ENCODE results near the gene KRT3. TPM values are rescaled to one million over a fixed set of nuclear protein-coding genes. Genes with fewer than 3 reads are reported as not detected.

KRT3 gene
- polyA plus RNA-seq, 3 donors = not detected

DNA sequence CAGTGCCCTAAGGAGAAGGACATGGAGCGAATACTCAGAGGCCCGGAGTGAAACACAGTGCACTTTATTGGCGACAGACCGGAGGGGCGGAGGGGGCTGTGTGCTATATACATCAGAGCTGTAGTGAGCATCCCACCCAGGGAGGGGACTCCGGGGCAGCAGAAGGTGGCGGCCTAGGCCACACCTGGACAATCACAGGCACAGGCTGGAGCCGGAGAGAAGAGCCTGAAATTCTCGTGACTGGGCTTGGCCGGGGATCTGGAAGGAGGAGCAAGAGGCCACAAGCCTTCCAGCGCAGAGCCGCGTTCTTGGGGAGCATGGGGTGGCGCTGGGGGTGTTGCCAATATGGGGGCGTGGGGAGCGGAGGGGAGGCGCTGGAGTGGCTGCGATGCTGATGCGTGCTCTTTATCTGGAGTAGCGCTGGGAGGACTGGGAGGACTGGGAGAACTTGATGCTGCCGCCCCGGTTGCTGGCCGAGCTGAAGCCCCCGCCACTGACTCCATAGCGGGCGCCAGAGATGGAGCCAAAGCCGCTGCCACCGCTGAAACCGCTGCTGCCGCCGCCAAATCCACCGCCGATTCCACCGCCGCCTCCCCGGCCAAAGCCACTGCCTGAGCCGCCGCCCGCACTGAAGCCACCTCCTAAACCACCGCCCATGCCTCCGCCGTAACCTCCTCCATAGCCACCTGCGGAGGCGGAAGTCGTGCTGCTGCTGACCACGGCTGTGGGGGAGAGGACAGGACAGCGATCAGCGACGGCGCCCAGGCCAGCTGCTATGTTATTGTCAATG is 6.1 kb downstream of the KRT3 start:
- peak overlapping the region in 1 of 2 donors; percentile 74 for H3K4me3 Mint-ChIP-seq
- Histone ChIP-seq H3K36me3 (replicated peaks in 1 of 2; ENCODE audit: control insufficient read depth in 1 of 2, insufficient read depth in 2 of 2, low read length in 2 of 2) (no peaks in the 10 kb centered on the region), H3K4me1 (ENCODE audit: control insufficient read depth in 1 of 2, insufficient read depth in 2 of 2, low read length in 2 of 2) (no peaks in the 10 kb centered on the region), H3K9ac (ENCODE audit: insufficient read depth, low read length, poor library complexity, severe bottlenecking) (no peak overlapping the region), H3K27me3 (ENCODE audit: control insufficient read depth in 2 of 2, insufficient read depth in 2 of 2, low read length in 2 of 2) (peaks cover 6 to 19% of the 10 kb centered on the region in 2 donors), H3K9me3 (replicated peaks in 1 of 2; ENCODE audit: control insufficient read depth in 1 of 2, insufficient read depth in 1 of 2, low read length in 2 of 2) (no peaks in the 10 kb centered on the region), H2AFZ (ENCODE audit: insufficient read depth, low read depth, low read length, poor library complexity, severe bottlenecking) (no peak overlapping the region), H3K4me3 (replicated peaks in 1 of 3; ENCODE audit: low read depth in 2 of 3, low read length in 3 of 3) (no peak overlapping the region), H3K79me2 (ENCODE audit: insufficient read depth, low read length) (no peaks in the 10 kb centered on the region), H3K4me2 (replicated peaks; ENCODE audit: extremely low read depth, low read length, poor library complexity, severe bottlenecking) (no peak overlapping the region), H4K20me1 (ENCODE audit: insufficient read depth, low read length) (no peaks in the 10 kb centered on the region), H3K27ac (ENCODE audit: low read depth in 1 of 2, low read length in 2 of 2) (no peak overlapping the region)
- peaks cover 0 to 6% (median 0%) of the 10 kb centered on the region in 7 donors for H3K9me3 Mint-ChIP-seq
- intact Hi-C loops (cut with micrococcal nuclease) = no loop called here
- peaks cover 5% of the 10 kb centered on the region for H3K4me1 Mint-ChIP-seq
- peaks cover 30 to 40% (median 30%) of the 10 kb centered on the region in 3 donors for H3K27me3 Mint-ChIP-seq (ENCODE audit: low read depth in 3 of 3)
- no peaks in the 10 kb centered on the region for H3K36me3 Mint-ChIP-seq
- WGBS (ENCODE audit: insufficient coverage) = 26% methylated on average over 43 of the region's 50 CpGs
- TF ChIP-seq, protein P1, sequence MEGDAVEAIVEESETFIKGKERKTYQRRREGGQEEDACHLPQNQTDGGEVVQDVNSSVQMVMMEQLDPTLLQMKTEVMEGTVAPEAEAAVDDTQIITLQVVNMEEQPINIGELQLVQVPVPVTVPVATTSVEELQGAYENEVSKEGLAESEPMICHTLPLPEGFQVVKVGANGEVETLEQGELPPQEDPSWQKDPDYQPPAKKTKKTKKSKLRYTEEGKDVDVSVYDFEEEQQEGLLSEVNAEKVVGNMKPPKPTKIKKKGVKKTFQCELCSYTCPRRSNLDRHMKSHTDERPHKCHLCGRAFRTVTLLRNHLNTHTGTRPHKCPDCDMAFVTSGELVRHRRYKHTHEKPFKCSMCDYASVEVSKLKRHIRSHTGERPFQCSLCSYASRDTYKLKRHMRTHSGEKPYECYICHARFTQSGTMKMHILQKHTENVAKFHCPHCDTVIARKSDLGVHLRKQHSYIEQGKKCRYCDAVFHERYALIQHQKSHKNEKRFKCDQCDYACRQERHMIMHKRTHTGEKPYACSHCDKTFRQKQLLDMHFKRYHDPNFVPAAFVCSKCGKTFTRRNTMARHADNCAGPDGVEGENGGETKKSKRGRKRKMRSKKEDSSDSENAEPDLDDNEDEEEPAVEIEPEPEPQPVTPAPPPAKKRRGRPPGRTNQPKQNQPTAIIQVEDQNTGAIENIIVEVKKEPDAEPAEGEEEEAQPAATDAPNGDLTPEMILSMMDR (IDR thresholded peaks at IDR 0.05) = no peak
- DNase-seq = no peak
- H3K27ac Mint-ChIP-seq = peak overlapping the region in 1 of 7 donors; percentile 55

DNA sequence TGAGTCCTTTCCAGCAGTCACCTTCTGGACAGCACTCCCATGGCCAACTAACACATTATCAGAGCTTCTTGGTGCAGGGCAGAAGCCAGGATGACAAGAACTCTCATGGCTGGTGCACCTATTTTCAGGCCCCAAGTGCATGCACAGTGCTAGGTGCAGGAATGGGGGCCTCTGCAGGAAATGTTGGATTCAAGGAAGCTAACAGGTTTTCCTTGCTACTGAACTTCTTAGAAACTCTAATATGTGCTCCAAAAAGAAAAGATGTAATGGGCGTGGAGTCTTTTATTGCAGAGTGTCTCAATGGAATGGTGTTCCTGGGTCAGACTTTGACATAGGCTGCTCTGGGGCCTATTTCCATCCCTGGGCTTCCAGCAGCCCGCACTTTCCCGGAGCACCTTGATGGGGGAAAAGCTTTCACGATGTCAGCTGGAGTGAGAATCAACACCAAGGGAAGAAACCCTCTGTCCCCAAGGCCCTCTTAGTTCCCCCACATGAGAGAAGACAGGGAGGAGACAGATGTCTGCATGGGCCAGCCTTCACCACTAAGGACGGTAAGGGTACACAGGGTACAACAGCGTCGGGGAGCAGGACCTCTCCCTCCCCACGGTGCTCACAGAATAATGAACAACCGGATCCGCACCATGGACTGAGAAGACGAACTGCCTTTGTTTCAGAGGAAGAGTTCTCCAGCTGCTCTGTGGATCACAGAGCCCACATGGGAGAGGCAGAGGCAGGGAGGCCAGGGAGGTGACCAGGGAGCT is 6.9 kb downstream of the KRT3 start:
- no peak overlapping the region for H3K27ac Mint-ChIP-seq
- 93% methylated on average over 7 of the region's 11 CpGs for WGBS (ENCODE audit: insufficient coverage)
- H3K9me3 ChIP-seq (replicated peaks in 1 of 2; ENCODE audit: control insufficient read depth in 1 of 2, insufficient read depth in 1 of 2, low read length in 2 of 2) = no peaks in the 10 kb centered on the region

More for the DNA sequence above, 6.9 kb downstream of the KRT3 start:
- Mint-ChIP-seq H3K36me3 (no peaks in the 10 kb centered on the region), H3K9me3 (peaks cover 0 to 6% (median 0%) of the 10 kb centered on the region in 7 donors), H3K4me1 (peaks cover 5% of the 10 kb centered on the region), H3K27me3 (ENCODE audit: low read depth in 3 of 3) (peaks cover 31 to 38% (median 32%) of the 10 kb centered on the region in 3 donors), H3K4me3 (peak overlapping the region in 1 of 2 donors; percentile 74)
- H3K36me3 ChIP-seq (replicated peaks in 1 of 2; ENCODE audit: control insufficient read depth in 1 of 2, insufficient read depth in 2 of 2, low read length in 2 of 2) = no peaks in the 10 kb centered on the region
- no peaks in the 10 kb centered on the region for H4K20me1 ChIP-seq (ENCODE audit: insufficient read depth, low read length)
- no peak overlapping the region for H2AFZ ChIP-seq (ENCODE audit: insufficient read depth, low read depth, low read length, poor library complexity, severe bottlenecking)
- intact Hi-C loops (cut with micrococcal nuclease) = no loop called here
- H3K27ac ChIP-seq (ENCODE audit: low read depth in 1 of 2, low read length in 2 of 2) = no peak overlapping the region
- peaks cover 6 to 19% of the 10 kb centered on the region in 2 donors for H3K27me3 ChIP-seq (ENCODE audit: control insufficient read depth in 2 of 2, insufficient read depth in 2 of 2, low read length in 2 of 2)
- H3K79me2 ChIP-seq (ENCODE audit: insufficient read depth, low read length) = no peaks in the 10 kb centered on the region
- H3K4me1 ChIP-seq (ENCODE audit: control insufficient read depth in 1 of 2, insufficient read depth in 2 of 2, low read length in 2 of 2) = no peaks in the 10 kb centered on the region
- H3K4me3 ChIP-seq (replicated peaks in 1 of 3; ENCODE audit: low read depth in 2 of 3, low read length in 3 of 3) = no peak overlapping the region
- H3K9ac ChIP-seq (ENCODE audit: insufficient read depth, low read length, poor library complexity, severe bottlenecking) = no peak overlapping the region
- no peak for DNase-seq
- TF ChIP-seq, protein P1 (IDR thresholded peaks at IDR 0.05) = no peak
- H3K4me2 ChIP-seq (replicated peaks; ENCODE audit: extremely low read depth, low read length, poor library complexity, severe bottlenecking) = no peak overlapping the region
